ENCODE results near the gene CAMK2G.

CAMK2G gene

GRCh38 chr10:73879296-73880173, 5.2 kb upstream of the CAMK2G start:
- DNase-seq (ENCODE audit: low read depth in 2 of 2), result peak; percentile 90 to 91

- no peak for DNase-seq (ENCODE audit: low read depth in 2 of 2)
These were observed 4.0 kb upstream of the CAMK2G start for GRCh38 chr10:73878365-73878764.

GRCh38 chr10:73877533-73878160, 3.3 kb upstream of the CAMK2G start:
- DNase-seq (ENCODE audit: low read depth in 2 of 2), result no peak

GRCh38 chr10:73876971-73877370, 2.6 kb upstream of the CAMK2G start:
- DNase-seq (ENCODE audit: low read depth in 2 of 2), result no peak

GRCh38 chr10:73876566-73876965, 2.2 kb upstream of the CAMK2G start:
- DNase-seq (ENCODE audit: low read depth in 2 of 2), result no peak

GRCh38 chr10:73876157-73876556, 1.8 kb upstream of the CAMK2G start:
- no peak for DNase-seq (ENCODE audit: low read depth in 2 of 2)

GRCh38 chr10:73875139-73875475, 752 bp upstream of the CAMK2G start:
- DNase-seq (ENCODE audit: low read depth in 2 of 2), result peak in 1 of 2 donors; percentile 37

- DNase-seq (ENCODE audit: low read depth in 2 of 2), result no peak
These were observed 528 bp downstream of the CAMK2G start for GRCh38 chr10:73873838-73874215.

- DNase-seq (ENCODE audit: low read depth in 2 of 2), result no peak
These were observed 1.1 kb downstream of the CAMK2G start for GRCh38 chr10:73873142-73873837.

- DNase-seq (ENCODE audit: low read depth in 2 of 2), result no peak
These were observed 2.1 kb downstream of the CAMK2G start for GRCh38 chr10:73872190-73872710.

- DNase-seq (ENCODE audit: low read depth in 2 of 2), result no peak
These were observed 2.8 kb downstream of the CAMK2G start for GRCh38 chr10:73871295-73872189.

- DNase-seq (ENCODE audit: low read depth in 2 of 2), result no peak
These were observed 5.6 kb downstream of the CAMK2G start for GRCh38 chr10:73868655-73869195.

GRCh38 chr10:73867871-73868631, 6.3 kb downstream of the CAMK2G start:
- DNase-seq (ENCODE audit: low read depth in 2 of 2), result no peak

- DNase-seq (ENCODE audit: low read depth in 2 of 2), result no peak
These were observed 7.1 kb downstream of the CAMK2G start for GRCh38 chr10:73867126-73867807.

- no peak for DNase-seq (ENCODE audit: low read depth in 2 of 2)
These were observed 7.7 kb downstream of the CAMK2G start for GRCh38 chr10:73866621-73867020.

GRCh38 chr10:73865459-73866442, 8.6 kb downstream of the CAMK2G start:
- DNase-seq (ENCODE audit: low read depth in 2 of 2), result peak; percentile 26 to 41

- DNase-seq (ENCODE audit: low read depth in 2 of 2), result no peak
These were observed 9.3 kb downstream of the CAMK2G start for GRCh38 chr10:73865107-73865458.

- no peak for DNase-seq (ENCODE audit: low read depth in 2 of 2)
These were observed 10.1 kb downstream of the CAMK2G start for GRCh38 chr10:73864229-73864628.

Measured in activated CD4-positive, alpha-beta T cell treated with anti-CD3 and anti-CD28 coated beads for 24 hours (primary cell).